Loucy (cell line): ENCODE results near the gene ABHD6.
"Not testable (repeated sequence)": the region's sequence is repeated elsewhere in the genome, so short reads cannot be mapped to it uniquely, and the experiment has no call there.

Experiments
- H2AFZ ChIP-seq: fragments of 200-600 bp; sonication (generic); 2 replicates; pipeline ENCODE4 v1.6.0; 2016; ENCODE audit warnings: antibody characterized with exemption, mild to moderate bottlenecking, low read length, moderate library complexity
- H3F3A ChIP-seq: fragments of 200-600 bp; 2 replicates; pipeline ENCODE4 v1.6.0; 2016; ENCODE audit warnings: antibody characterized with exemption, low read depth, mild to moderate bottlenecking
- H3K27me3 ChIP-seq: fragments of 200-600 bp; sonication (generic); 2 replicates; pipeline ENCODE4 v1.6.1; 2014; ENCODE audit warnings: low read length, mild to moderate bottlenecking; ENCODE audit not compliant: insufficient read depth, poor library complexity, severe bottlenecking
- H3K36me3 ChIP-seq: fragments of 200-600 bp; sonication (generic); 2 replicates; pipeline ENCODE4 v1.6.1; 2016; ENCODE audit warnings: low read length; ENCODE audit not compliant: insufficient read depth
- H3K4me1 ChIP-seq: fragments of 200-600 bp; sonication (generic); 2 replicates; pipeline ENCODE4 v1.5.1; 2014; ENCODE audit warnings: low read length, mild to moderate bottlenecking; ENCODE audit not compliant: insufficient read depth, poor library complexity, severe bottlenecking
- H3K4me2 ChIP-seq: fragments of 200-600 bp; sonication (generic); 2 replicates; pipeline ENCODE4 v1.6.0; 2014; ENCODE audit warnings: antibody characterized with exemption, low read length, low read depth, mild to moderate bottlenecking; ENCODE audit not compliant: poor library complexity, severe bottlenecking
- H3K4me3 ChIP-seq: fragments of 200-600 bp; sonication (generic); 2 replicates; pipeline ENCODE4 v1.5.1; 2014; ENCODE audit warnings: low read length, mild to moderate bottlenecking, mixed read lengths; ENCODE audit not compliant: poor library complexity, severe bottlenecking
- H3K79me2 ChIP-seq: fragments of 200-600 bp; sonication (generic); 2 replicates; pipeline ENCODE4 v1.6.1; 2014; ENCODE audit warnings: low read length; ENCODE audit not compliant: insufficient read depth
- H3K9ac ChIP-seq: fragments of 200-600 bp; sonication (generic); 2 replicates; pipeline ENCODE4 v1.6.0; 2014; ENCODE audit warnings: mild to moderate bottlenecking, low read depth, low read length, moderate library complexity; ENCODE audit not compliant: poor library complexity, severe bottlenecking
- H3K9me2 ChIP-seq: fragments of 200-600 bp; sonication (generic); replicated peaks from 2 replicates; pipeline ENCODE4 v1.6.1; 2016; ENCODE audit warnings: low read depth, low read length, mixed read lengths
- H3K9me3 ChIP-seq: fragments of 200-600 bp; sonication (generic); 2 replicates; pipeline ENCODE4 v1.6.1; 2014; ENCODE audit warnings: mild to moderate bottlenecking, antibody characterized with exemption, low read length, low read depth; ENCODE audit not compliant: insufficient read depth
- H4K20me1 ChIP-seq: fragments of 200-600 bp; sonication (generic); 2 replicates; pipeline ENCODE4 v1.6.0; 2014; ENCODE audit warnings: antibody characterized with exemption, low read length, mild to moderate bottlenecking; ENCODE audit not compliant: insufficient read depth, poor library complexity, severe bottlenecking
- CTCF ChIP-seq: fragments of 200-600 bp; sonication (generic); conservative IDR thresholded peaks from 2 replicates; pipeline ENCODE4 v1.5.1; 2014; ENCODE audit warnings: mild to moderate bottlenecking, antibody characterized with exemption, low read length
- EZH2phosphoT487 ChIP-seq: fragments of 200-600 bp; IDR thresholded peaks from 2 replicates; pipeline ENCODE4 v1.6.1; 2018; ENCODE audit warnings: antibody characterized with exemption, mild to moderate bottlenecking, moderate library complexity, borderline replicate concordance

The ABHD6 gene

GRCh38 chr3:58241306-58242044 is 3.9 kb downstream of the ABHD6 start:
- Histone ChIP-seq H3K4me3 (no peak overlapping the region), H3K9ac (no peak overlapping the region)

GRCh38 chr3:58242340-58242739 is 4.7 kb downstream of the ABHD6 start:
- Histone ChIP-seq H3K9ac (no peak overlapping the region), H3K27me3 (no peaks in the 10 kb centered on the region), H3K4me3 (no peak overlapping the region), H2AFZ (no peak overlapping the region), H3K36me3 (no peaks in the 10 kb centered on the region), H3K9me3 (no peaks in the 10 kb centered on the region), H3F3A (no peaks in the 10 kb centered on the region), H3K79me2 (no peaks in the 10 kb centered on the region), H3K4me2 (no peak overlapping the region), H3K4me1 (no peaks in the 10 kb centered on the region), H4K20me1 (no peaks in the 10 kb centered on the region), H3K9me2 (no peaks in the 10 kb centered on the region)
- TF ChIP-seq EZH2phosphoT487 = no peak
- no peak for TF ChIP-seq CTCF

More at GRCh38 chr3:58241306-58242044, 3.9 kb downstream of the ABHD6 start:
- H3K36me3 ChIP-seq = no peaks in the 10 kb centered on the region
- peaks cover 6% of the 10 kb centered on the region for H3K4me1 ChIP-seq
- H3K27me3 ChIP-seq = no peaks in the 10 kb centered on the region
- TF ChIP-seq EZH2phosphoT487 = no peak
- TF ChIP-seq CTCF = no peak
- H3K9me3 ChIP-seq = no peaks in the 10 kb centered on the region
- H3F3A ChIP-seq = no peaks in the 10 kb centered on the region
- no peaks in the 10 kb centered on the region for H4K20me1 ChIP-seq
- H3K79me2 ChIP-seq = no peaks in the 10 kb centered on the region
- no peak overlapping the region for H2AFZ ChIP-seq
- H3K4me2 ChIP-seq = no peak overlapping the region
- no peaks in the 10 kb centered on the region for H3K9me2 ChIP-seq

- H3K27me3 ChIP-seq, H3K9me3 ChIP-seq, H3K36me3 ChIP-seq, H3K79me2 ChIP-seq, H3F3A ChIP-seq, H2AFZ ChIP-seq, H4K20me1 ChIP-seq, H3K9ac ChIP-seq, H3K4me2 ChIP-seq, H3K4me3 ChIP-seq, H3K9me2 ChIP-seq, H3K4me1 ChIP-seq: not testable (repeated sequence)
These were observed 5.3 kb downstream of the ABHD6 start for GRCh38 chr3:58242860-58243259.

- H3F3A ChIP-seq = no peaks in the 10 kb centered on the region
- H3K9me2 ChIP-seq = no peaks in the 10 kb centered on the region
- no peak overlapping the region for H3K4me2 ChIP-seq
- no peak overlapping the region for H2AFZ ChIP-seq
- no peaks in the 10 kb centered on the region for H3K9me3 ChIP-seq
- H3K9ac ChIP-seq = no peak overlapping the region
- no peaks in the 10 kb centered on the region for H4K20me1 ChIP-seq
- H3K27me3 ChIP-seq = no peaks in the 10 kb centered on the region
- H3K36me3 ChIP-seq = no peaks in the 10 kb centered on the region
- no peaks in the 10 kb centered on the region for H3K4me1 ChIP-seq
- no peaks in the 10 kb centered on the region for H3K79me2 ChIP-seq
- no peak for TF ChIP-seq EZH2phosphoT487
- TF ChIP-seq CTCF = no peak
- H3K4me3 ChIP-seq = no peak overlapping the region
These were observed 6.5 kb downstream of the ABHD6 start for GRCh38 chr3:58243976-58244585.
